ENCODE results near the gene P2RY8.
"Not testable (repeated sequence)": the region's sequence is repeated elsewhere in the genome, so short reads cannot be mapped to it uniquely, and the experiment has no call there.

P2RY8 gene

DNA sequence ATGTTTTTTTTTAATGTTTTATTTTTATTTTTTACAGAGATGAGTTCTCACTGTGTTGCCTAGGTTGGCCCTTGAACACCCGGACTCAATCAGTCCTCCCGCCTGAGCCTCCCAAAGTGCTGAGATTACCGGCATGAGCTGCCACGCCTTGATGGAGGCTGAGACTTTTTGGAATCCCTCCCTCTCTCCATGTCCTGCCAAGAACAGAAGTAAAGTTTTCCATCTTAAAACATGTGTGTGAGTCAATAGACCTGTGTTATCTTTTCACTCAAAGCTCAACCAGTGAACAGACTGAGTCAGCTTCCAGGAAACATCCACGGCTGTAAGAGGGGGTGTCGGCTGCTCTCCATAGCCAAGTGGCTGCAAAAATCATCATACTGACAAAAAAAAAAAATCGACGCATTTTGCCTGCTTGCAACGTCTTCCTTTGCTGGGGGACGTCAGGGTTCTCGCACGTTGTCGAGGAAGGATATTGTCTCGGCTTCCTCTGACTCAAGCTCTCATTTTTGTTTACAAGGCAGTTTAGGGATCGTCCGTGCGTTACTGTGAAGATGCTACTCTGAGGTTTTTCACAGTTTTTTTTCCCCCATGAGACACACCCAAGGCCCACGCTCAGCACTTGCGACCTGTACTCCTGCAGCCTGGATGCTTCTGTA, 74.3 kb downstream of the P2RY8 start:
- DNase-seq = peak; percentile 47 to 98 (median 68)

DNA sequence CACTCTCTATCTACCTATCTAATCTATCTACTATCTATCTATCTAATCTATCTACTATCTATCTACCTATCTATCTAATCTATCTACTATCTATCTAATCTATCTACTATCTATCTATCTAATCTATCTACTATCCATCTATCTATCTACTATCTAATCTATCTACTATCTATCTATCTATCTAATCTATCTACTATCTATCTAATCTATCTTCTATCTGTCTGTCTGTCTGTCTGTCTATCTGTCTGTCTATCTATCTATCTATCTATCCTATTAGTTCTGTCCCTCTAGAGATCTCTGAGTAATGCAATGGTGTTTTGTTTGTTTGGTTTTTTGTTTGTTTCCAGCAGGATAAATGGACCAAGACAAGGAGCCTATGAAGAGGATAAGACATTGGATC, 74.9 kb downstream of the P2RY8 start:
- no peak for DNase-seq

DNA sequence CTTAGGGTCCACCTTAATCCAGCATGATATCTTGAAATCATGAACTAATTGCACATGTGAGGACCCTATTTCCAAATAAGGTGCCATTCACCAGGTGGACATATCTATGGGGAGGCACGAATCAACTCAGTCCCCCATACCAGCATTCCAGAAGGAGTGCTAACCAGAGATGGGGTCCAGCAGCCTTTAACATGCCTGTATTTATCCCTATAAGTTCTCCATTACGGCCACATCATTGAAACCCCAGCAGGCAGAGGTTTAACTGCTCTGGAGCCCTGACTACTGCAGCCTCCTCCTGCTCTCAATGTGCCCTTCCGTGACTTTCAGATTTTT, 81.1 kb downstream of the P2RY8 start:
- DNase-seq = no peak

DNA sequence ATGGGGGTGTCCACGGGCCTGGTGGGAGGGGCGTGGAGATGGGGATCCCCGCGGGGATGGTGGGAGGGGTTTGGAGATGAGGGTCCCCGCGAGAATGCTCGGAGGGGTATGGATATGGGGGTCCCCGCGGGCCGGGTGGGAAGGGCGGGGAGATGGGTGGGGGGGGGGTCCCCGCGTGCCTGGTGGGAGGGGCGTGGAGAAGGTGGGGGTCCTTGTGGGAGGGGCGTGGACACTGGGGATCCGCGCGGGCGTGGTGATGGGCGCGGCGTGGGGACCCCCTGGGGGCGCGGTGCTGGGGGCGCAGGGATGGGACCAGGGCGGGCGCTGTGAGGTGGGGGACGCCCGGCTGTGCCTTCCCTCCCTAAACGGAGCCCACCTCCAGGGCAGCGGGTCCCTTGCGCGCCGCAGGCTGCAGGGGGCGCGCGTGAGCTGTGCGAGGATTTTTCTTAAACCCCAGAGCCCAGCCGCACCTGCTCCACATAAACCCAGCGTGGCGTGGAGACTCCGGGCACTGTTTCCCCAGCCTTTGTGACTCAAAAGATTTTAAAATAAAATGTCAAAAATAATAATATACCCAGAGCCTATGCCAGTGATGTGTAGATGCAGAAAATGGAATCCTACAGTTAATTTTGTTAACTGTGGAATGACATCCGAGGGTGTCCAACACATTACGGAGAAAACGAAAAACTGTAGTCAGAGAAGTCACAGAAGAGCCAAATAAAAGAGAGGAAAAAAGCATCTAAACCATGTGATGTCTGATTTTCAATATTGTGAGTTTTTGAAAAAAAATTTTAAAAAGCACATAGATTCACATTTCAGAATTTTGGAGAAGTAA, 82.8 kb downstream of the P2RY8 start:
- peak; percentile 71 to 90 (median 81) for DNase-seq

DNA sequence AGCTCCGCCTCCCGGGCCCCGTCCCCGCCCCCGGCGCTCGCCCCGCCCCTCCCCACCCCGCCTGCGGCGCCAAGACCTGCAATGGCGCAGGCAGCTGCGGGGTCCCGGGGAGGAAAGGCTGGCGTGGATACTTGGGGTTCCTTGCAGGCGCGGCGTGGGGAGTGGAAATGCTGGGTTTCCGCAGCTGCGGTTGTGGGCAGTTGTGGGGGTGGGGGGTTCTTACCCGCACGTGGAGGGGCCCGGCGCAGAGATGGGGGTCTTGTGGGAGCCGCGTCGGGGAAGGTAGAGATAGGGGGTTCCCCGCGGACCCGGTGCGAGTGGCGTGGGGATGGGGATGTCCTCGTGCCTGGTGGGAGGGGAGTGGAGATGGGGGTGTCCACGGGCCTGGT, 83.6 kb downstream of the P2RY8 start:
- peak in 4 of 5 donors; percentile 77 to 80 (median 80) for DNase-seq

DNA sequence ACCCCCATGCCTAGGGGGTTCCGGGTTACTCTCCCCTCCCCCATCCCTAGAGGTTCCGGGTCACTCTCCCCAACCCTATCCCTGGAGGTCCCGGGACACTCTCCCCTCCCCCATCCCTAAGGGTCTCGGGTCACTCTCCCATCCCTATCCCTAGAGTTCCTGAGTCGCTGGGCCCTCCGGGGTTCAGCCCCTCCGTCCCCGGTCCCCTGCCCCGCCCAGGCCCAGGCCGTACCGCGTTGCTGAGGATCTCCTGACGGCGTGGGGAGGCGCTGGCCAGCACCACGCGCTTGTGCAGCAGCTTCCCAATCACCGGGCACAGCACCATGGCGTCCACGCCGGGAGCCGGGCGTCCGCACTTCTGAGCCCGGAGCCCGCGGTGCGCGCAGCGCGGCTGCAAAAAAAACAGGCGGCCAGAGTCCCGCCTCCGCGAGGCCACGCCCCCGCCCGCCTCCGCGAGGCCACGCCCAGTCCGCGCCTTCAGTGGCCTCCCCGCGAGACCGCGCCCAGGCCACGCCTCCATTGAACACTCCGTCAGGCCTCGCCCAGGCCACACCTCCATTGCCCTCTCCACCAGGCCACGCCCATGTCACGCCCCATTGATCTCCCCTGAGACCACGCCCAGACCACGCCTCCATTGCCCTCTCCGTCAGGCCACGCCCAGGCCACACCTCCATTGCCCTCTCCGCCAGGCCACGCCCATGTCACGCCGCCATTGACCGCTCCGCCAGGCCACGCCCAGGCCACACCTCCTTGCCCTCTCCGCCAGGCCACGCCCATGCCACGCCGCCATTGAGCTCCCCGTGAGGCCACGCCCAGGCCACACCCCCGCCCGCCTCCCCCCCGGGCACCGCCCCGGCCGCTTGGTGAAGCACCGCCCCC, 84.2 kb downstream of the P2RY8 start, which contains the start of gene ASMTL:
Gene ASMTL, minus strand, starts transcription at position 394 of the 879 bp plus-strand sequence. Its CDS starts 69 bp downstream, at position 325.
- DNase-seq = peak; percentile 99 to 100 (median 100)

DNA sequence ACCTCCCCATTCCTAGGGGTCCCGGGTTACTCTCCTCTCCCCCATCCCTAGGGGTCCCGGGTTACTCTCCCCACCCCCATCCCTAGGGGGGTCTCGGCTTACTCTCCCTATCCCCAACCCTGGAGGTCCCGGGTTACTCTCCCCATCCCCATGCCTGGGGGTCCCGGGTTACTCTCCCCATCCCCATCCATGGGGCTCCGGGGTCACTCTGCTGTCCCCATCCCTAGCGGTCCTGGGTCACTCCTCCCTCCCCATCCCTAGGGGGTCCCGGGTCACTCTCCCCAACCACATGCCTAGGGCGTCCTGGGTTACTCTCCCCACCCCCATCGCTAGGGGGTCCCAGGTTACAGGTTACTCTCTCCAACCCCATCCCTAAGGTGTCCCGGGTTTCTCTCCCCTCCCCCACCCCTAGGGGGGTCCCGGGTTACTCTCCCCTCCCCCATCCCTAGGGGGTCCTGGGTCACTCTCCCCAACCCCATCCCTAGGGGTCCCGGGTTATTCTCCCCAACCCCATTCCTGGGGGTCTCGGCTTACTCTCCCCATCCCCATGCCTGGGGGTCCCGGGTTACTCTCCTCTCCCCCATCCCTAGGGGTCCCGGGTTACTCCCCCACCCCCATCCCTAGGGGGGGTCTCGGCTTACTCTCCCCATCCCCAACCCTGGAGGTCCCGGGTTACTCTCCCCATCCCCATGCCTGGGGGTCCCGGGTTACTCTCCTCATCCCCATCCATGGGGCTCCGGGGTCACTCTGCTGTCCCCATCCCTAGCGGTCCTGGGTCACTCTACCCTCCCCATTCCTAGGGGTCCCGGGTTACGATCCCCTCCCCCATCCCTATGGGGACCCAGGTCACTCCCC, 85.1 kb downstream of the P2RY8 start:
- DNase-seq = no peak

DNA sequence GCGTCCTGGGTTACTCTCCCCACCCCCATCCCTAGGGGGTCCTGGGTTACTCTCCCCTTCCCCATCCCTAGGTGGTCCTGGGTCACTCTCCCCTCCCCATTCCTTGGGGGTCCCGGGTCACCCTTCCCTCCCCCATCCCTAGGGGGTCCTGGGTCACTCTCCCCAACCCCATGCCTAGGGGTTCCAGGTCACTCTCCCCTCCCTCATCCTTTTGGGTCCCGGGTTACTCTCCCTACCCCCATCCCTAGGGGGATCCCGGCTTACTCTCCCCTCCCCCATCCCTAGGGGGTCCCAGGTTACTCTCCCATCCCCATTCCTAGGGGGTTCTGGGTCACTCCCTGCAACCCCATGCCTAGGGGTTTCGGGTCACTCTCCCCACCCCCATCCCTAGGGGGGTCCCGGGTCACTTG, 85.7 kb downstream of the P2RY8 start:
- peak in 1 of 5 donors; percentile 9 for DNase-seq

DNA sequence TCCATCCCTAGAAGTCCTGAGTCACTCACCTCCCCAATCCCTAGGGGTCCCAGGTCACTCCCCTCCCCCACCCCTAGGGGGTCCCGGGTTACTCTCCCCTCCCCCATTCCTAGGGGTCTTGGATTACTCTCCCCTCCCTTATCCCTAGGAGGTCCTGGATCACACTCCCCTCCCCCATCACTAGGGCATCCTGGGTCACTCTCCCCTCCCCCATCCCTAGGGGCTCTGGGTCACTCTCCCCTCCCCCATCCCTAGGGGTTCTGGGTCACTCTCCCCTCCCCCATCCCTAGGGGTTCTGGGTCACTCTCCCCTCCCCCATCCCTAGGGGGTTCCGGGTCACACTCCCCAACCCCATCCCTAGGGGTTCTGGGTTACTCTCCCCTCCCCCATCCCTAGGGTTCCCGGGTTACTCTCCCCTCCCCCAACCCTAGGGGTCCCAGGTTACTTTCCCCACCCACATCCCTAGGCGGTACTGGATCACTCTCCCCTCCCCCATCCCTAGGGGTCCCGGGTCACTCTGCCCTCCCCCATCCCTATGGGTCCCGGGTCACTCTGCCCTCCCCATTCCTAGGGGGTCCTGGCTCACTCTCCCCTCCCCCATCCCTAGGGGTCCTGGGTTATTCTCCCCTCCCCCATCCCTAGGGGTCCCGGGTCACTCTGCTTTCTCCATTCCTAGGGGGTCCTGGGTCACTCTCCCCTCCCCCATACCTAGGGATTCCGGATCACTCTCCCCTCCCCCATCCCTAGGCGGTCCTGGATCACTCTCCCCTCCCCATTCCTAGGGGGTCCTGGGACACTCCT, 86.4 kb downstream of the P2RY8 start:
- peak in 1 of 5 donors; percentile 2 for DNase-seq

DNA sequence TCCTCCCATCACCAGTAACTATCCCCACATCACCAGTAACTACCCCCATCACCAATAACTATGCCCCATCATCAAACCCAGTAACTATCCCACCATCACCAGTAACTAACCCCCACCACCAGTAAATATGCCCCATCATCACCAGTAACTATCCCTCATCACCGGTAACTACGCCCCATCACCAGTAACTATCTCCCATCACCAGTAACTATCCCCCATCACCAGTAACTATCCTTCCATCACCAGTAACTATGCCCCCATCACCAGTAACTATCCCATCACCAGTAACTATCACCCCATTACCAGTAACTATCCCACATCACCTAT, 87.2 kb downstream of the P2RY8 start:
- no peak for DNase-seq

DNA sequence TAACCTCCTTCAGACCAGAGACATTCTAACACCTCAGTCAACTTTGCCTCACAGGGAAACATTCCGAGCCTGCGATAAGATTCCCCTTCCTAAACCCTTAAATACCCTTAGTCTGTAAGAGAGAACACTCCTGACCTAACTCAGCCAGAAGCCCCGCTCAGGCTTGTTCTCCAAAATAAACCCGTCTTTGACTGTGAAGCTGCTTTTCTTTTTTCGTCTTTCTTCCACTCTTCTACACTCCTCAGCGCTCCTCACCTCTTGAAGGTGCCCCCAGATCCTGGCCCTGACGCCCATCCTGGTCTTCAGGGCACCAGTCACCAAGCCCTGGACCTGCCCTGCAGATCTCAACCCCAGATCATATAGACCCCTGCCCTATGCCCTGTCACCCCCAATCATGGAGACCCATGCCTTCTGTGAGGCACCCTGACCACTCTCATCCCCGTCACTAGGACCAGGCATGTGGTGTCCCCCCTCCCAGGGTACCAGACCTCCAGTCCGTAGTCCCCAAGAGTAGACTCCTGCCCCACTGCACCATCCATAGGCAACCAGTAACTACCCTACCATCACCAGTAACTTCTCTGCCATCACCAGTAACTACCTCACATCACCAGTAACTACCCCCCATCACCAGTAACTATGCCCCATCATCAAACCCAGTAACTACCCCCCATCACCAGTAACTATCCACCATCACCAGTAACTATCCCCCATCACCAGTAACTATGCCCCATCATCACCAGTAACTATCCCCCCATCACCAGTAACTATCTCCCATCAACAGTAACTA, 87.8 kb downstream of the P2RY8 start:
- peak in 1 of 5 donors; percentile 3 for DNase-seq

DNA sequence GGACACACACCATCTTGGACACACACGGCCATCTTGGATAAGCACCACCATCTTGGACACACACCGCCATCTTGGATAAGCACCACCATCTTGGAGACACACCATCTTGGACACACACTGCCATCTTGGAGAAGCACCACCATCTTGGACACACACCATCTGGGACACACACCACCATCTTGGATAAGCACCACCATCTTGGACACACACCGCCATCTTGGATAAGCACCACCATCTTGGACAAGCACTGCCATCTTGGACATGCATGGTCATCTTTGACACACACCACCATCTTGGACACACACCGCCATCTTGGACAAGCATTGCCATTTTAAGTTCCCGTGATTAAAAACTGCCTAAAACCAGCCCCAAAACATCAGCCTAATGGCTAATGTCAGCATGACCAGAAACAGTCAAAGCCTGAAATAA, 88.4 kb downstream of the P2RY8 start:
- not testable (repeated sequence) for DNase-seq

DNA sequence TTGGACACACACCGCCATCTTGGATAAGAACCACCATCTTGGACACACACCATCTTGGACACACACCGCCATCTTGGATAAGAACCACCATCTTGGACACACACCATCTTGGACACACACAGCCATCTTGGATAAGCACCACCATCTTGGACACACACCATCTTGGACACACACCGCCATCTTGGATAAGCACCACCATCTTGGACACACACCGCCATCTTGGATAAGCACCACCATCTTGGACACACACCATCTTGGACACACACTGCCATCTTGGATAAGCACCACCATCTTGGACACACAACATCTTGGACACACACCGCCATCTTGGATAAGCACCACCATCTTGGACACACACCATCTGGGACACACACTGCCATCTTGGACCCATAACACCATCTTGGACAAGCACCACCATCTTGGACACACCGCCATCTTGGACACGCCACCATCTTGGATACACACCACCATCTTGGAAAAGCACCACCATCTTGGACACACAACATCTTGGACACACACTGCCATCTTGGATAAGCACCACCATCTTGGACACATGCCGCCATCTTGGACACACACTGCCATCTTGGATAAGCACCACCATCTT, 88.9 kb downstream of the P2RY8 start:
- DNase-seq = peak in 1 of 5 donors; percentile 2

DNA sequence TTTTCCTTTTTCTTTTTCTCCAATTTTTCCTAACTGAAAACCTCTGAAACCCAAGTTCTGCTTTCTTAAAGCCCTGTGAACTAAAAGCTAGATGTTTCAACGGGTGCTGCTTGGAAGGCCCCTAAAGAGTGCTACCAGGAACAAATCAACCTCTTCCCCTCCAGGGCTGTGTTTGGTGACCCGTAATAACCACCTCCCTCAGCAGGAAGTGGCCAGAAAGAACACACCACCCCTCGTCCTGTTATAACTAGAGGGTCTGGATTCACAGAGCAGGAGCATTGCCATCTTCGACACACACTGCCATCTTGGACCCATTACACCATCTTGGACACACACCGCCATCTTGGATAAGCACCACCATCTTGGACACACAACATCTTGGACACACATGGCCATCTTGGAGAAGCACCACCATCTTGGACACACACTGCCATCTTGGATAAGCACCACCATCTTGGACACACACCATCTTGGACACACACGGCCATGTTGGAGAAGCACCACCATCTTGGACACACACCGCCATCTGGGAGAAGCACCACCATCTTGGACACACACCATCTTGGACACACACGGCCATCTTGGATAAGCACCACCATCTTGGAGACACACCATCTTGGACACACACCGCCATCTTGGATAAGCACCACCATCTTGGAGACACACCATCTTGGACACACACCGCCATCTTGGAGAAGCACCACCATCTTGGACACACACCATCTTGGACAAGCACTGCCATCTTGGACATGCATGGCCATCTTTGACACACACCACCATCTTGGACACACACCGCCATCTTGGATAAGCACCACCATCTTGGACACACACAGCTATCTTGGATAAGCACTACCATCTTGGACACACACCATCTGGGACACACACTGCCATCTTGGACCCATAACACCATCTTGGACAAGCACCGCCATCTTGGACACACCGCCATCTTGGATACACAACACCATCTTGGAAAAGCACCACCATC, 89.7 kb downstream of the P2RY8 start:
- DNase-seq = peak in 1 of 5 donors; percentile 2

DNA sequence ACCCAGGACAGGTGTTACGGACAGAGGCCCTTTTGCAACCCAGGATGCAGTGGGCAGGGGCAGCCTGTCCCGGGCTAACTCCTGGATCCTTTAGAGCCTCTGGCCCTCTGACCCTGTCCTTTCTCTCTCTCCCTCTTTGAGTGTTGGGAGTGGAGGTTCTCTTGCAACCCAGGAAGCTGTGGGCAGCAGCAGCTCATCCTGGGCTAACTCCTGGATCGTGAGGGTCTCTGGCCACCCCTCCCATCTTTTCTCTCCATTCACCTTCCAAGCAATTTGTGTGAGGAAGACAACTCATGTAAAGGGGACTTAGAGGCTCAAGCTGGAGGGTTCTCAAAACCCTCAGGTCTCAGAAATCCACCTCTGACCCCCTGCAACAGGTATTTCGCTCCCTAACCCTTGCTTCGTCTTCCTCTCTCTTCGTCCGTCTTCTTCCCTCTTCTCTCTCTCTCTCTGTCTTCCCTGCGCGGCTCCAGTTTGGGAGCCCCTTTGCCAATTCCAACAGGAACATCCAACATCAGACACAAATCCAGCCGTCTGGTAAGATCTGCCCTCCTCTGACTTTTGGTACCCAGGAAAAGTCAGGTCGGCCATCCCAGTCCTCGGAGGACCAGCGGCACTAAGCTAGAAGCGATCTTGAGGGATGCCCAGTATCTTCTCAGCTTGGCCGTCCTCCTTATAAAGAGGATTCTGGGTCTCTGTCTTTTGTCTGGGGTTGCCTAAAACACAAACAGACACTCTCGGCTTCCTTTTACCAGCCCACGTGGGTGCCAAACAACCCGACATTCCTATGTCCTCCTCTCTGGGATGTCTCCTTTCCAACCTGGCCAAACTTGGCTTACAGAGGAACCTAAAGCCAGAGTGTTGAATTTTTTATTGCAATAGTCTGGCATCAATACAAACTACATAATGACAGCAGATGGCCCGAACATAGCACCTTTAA, 92.2 kb downstream of the P2RY8 start:
- peak in 1 of 5 donors; percentile 8 for DNase-seq

DNA sequence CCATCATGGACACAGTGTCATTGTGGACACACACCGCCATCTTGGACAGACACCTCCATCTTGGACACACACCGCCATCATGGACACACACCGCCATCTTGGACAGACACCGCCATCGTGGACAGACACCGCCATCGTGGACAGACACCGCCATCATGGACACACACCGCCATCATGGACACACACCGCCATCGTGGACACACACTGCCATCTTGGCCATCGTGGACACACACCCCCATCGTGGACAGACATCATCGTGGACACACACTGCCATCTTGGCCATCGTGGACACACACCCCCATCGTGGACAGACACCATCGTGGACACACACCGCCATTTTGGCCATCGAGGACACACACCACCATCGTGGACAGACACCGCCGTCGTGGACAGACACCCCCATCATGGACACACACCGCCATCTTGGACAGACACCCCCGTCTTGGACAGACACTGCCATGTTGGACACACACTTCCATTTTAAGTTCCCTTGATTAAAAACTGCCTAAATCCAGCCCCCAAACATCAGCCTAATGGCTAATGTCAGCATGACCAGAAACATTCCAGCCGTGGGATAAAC, 93.4 kb downstream of the P2RY8 start:
- DNase-seq = no peak

DNA sequence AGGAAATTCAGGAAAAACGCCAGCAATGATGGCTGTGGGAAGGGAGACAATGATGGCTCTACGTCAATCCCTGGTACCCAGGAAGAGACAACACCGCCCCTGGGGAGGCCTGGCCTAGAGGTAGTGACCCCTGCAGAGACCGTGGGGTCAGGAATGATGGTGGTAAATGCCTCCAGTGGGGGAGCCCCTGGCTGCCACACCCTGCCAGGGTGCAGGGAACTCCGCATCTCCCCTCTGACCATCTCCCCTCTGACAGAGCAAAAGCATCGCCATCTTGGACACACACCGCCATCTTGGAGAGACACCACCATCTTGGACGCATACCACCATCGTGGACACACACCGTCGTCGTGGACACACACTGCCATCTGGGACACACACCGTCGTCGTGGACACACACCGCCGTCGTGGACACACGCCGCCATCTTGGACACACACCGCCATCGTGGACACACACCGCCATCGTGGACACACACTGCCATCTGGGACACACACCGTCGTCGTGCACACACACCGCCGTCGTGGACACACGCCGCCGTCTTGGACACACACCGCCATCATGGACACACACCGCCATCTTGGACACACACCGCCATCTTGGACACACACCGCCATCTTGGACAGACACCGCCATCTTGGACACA, 94.1 kb downstream of the P2RY8 start:
- DNase-seq = peak in 1 of 5 donors; percentile 6

Data from T-helper 1 cell (primary cell).